HG03135 (cell line): Measurements from ENCODE around the gene ICA1.
"Not testable (repeated sequence)": the region's sequence is repeated elsewhere in the genome, so short reads cannot be mapped to it uniquely, and the experiment has no call there.

Experiments
- ATAC-seq: cut with Tn5 transposase; IDR thresholded peaks from one replicate; pipeline ENCODE4 v1.9.1; 2021; ENCODE audit warnings: mild to moderate bottlenecking, moderate library complexity; ENCODE audit not compliant: unreplicated experiment

Gene ICA1

GRCh38 chr7:8109196-8110022, 152.6 kb downstream of the ICA1 start:
- ATAC-seq, result no peak

GRCh38 chr7:8105449-8106095, 156.4 kb downstream of the ICA1 start:
- ATAC-seq, result no peak

GRCh38 chr7:8103282-8103681, 158.7 kb downstream of the ICA1 start:
- no peak for ATAC-seq

- not testable (repeated sequence) for ATAC-seq
Measured at GRCh38 chr7:8101292-8101691, 160.7 kb downstream of the ICA1 start.

DNA sequence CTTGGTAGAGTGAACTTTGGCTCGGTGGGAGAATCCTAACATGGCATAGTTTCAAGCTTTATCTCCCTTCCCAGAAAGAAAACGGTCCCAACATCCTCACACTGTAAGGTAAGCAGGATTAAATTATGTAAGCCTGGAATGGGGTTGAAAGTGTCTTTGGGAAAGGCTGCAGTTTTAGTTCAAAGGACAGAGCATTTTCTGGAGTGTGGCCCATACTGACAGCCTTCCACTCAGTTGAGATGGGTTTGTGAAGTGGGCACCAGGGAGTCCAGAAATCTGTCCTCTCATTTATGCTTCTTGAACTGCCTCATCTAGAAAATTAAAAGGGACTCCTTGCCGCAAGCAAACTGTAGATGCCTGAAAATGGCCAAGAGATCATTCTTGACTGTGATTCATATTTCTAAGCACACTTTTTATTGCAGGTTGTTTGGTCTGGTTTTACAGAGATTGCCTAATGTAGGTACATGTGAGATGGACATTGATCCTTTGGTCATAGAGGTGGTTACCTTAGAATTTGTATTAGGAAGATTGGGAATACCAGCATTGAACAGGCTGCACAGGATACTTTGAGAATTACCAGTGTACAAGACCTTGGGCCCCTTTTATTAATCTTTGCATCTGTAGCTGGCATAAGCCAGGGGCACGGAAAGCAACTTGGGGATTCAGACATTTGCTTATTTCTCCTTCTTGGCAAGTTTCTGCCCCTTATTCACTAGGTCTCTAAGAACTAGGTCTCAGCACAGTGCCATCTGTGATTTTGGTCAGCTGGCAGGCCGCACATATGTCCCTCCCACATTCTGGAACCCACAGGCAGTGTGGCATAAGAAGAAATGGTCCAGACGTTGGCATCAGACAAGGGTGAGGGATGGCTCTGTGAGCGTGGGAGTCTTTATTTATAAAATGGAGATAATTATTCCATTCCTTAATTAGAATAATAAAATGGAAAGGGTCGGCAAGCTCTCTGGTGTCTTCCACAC, 167.5 kb downstream of the ICA1 start:
- no peak for ATAC-seq

- ATAC-seq, result no peak
Measured at GRCh38 chr7:8092140-8092539, 169.8 kb downstream of the ICA1 start.

DNA sequence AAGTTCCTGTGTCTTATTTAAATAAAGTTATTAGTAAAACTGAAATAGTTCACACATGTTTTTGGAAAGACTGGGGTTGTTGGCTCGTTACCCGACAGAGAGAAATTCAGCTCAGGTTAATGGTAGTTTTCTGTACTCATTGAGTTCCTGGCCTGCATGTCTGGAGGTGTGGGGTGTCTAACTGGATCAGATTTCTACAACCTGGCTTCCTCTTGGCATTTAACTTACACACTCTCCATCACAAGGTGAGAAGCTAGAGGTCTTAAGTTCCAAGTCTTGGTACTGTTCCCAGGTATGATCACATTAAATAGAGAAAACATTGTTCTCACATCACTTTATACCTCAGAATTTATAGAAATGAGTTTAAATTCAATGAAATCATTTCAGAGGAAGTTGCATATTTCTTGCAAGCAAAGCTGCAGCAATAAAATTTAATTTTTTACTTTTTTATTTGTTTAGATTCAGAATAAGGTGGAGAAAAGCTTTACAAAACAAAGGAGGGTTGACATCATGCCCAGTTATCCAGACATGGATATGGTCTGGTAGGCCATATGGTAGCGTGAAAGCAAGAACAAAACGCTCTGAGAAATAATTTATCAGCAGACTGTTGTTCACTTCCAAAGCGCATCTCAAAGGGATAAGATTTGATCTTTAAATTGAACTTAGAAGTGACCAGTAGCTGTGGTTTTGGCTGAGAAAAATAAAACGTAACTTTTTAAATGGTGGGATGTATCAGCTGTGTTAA, 172.8 kb downstream of the ICA1 start:
- no peak for ATAC-seq

DNA sequence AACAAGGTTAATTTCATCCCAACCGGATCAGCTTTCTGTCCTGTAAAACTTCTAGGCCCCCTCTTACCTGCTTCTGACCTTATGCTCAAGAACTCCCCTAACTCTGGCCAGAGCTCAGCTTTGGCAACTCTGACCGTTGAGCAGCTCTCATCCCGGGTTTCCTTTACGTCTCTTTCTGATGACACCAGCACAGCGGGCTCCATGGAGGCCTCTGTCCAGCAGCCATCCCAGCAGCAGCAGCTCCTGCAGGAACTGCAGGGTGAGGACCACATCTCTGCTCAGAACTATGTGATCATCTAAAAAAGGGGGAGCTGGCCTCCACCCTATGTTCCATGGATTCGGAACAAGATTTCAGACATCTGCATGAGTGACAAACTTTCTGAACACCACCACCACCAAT, 175.7 kb downstream of the ICA1 start:
- ATAC-seq, result no peak

- ATAC-seq, result no peak
Measured at GRCh38 chr7:8085420-8085819, 176.5 kb downstream of the ICA1 start.

DNA sequence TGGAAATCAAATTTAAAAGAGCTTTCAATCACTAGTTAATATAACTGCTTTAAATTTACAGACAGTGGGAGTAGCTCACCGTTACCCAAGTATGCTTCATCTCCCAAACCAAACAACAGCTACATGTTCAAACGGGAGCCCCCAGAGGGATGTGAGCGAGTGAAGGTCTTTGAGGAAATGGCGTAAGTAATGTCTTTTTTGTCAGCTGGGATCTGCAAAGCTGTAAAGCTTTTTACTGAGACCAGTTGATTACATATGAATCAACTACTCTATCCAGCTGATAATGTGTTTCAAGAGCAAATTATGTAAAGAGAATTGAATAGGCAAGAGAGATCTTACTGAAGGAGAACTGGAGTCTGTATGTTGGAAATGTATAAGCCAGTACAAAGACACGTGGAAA, 177.1 kb downstream of the ICA1 start:
- ATAC-seq, result no peak

DNA sequence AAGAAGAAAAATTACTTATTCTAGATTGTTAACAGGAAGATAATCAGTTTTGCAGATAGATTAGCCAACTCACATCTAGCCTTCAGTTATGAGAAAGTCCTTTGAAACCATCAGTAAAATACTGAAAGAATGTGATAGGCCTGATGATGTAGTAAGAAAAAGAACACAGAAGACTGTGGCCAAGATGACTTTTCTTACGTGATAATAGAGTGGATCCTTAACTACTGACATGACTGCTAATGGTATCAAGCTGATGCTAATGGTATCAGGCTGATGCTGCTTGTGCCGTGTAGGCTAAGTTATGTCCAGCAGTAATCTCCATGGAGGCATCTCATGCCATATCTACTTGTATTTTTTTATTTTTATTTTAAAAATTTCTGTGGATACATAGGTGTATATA, 179.2 kb downstream of the ICA1 start:
- ATAC-seq, result no peak

- no peak for ATAC-seq
Measured at GRCh38 chr7:8078418-8078817, 183.5 kb downstream of the ICA1 start.

DNA sequence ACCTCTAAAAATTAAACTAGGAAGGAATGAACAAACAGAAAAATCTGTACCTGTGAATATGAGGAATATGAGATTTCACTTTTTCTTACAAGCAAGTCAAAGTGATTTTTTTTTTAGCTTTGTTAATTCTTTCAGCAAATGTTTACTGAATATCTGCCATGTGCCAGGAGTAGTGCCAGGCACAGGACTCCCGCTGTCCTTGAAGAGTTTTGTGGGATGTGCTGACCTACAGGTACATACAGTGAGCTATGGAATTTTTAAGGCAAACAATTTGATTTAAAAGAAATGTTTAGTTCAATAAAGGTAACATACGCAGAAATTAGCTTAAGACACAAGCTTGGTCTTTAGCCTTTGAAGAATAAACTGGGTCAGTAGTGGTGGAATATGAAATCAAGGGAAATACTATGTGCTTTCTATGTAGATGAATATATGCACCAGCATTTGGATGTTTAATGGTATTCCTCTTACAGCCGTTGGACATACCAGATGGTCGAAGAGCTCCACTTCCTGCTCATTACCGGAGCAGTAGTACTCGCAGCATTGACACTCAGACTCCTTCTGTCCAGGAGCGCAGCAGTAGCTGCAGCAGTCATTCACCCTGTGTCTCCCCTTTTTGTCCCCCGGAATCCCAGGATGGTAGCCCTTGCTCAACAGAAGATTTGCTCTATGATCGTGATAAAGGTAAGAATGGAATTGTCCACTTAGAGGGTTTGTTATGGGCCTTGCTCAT, 191.4 kb downstream of the ICA1 start:
- ATAC-seq, result no peak

- no peak for ATAC-seq
Measured at GRCh38 chr7:8068892-8069686, 192.9 kb downstream of the ICA1 start.

GRCh38 chr7:8065356-8065813, 196.6 kb downstream of the ICA1 start:
- no peak for ATAC-seq

DNA sequence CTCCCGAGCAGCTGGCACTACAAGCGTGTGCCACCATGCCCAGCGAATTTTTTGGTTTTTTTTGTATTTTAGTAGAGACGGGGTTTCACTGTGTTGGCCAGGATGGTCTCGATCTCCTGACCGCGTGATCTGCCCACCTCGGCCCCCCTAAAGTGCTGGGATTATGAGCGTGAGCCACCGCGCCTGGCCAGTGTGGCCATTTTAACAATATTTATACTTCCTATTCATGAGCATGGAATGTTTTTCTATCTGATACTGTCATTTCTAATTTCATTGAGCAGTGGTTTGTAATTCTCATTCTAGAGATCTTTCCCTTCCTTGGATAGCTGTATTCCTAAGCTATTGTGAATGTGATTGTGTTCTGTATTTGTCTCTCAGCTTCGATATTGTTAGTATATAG, 197.1 kb downstream of the ICA1 start:
- no peak for ATAC-seq

DNA sequence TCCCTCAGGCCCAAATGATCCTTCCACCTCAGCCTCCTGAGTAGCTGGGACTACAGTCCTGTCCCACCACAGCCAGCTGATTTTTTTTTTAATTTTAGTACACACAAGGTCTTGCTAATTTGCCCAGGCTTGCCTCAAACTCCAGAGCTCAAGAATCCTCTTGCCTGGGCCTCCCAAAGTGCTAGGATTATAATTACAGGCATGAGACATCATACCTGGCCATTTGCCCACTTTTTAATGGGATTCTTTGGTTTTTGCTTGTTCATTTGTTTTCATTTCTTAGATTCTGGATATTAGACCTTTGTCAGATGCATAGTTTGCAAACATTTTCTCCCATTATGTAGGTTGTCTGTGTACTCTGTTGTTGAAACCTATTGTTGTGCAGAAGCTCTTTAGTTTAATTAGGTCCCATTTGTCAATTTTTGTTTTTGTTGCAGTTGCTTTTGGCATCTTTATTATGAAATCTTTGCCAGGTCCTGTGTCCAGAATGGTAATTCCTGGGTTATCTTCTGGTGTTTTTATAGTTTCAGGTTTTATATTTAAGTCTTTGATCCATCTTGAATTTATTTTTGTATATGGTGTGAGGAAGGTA, 198.2 kb downstream of the ICA1 start:
- no peak for ATAC-seq

DNA sequence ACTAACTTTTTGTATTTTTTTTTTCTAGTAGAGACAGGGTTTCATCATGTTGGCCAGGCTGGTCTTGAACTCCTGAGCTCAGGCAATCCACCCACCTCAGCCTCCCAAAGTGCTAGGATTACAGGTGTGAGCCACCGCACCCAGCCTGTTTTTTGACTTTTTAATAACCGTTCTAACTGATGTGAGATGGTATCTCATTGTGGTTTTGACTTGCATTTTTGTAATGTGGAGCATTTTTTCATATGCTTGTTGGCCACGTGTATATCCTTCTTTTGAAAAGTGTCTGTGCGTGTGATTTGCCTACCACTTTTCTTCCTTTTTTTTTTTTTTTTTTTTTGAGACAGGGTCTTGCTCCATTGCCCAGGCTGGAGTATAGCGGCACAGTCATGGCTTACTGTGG, 198.7 kb downstream of the ICA1 start:
- not testable (repeated sequence) for ATAC-seq
